Ishikawa (cell line): ENCODE data around the gene STX10.

Source experiments
- EGR1 ChIP-seq: IDR thresholded peaks from 2 replicates; pipeline ENCODE4 v1.6.1; 2012
- RAD21 ChIP-seq: IDR thresholded peaks from 2 replicates; pipeline ENCODE4 v1.6.1; 2012; ENCODE audit warnings: low read depth
- REST ChIP-seq: IDR thresholded peaks from 2 replicates; pipeline ENCODE4 v1.6.1; 2012; ENCODE audit warnings: low read depth, mild to moderate bottlenecking
- TAF1 ChIP-seq: IDR thresholded peaks from 2 replicates; pipeline ENCODE4 v1.6.1; 2012; ENCODE audit warnings: low read depth, mild to moderate bottlenecking
- TCF12 ChIP-seq: IDR thresholded peaks from 2 replicates; pipeline ENCODE4 v1.6.1; 2012; ENCODE audit warnings: low read depth
- TEAD4 ChIP-seq: IDR thresholded peaks from 2 replicates; pipeline ENCODE4 v1.6.1; 2012
- USF1 ChIP-seq: IDR thresholded peaks from 2 replicates; pipeline ENCODE4 v1.6.1; 2012
- YY1 ChIP-seq: IDR thresholded peaks from 2 replicates; pipeline ENCODE4 v1.6.1; 2012; ENCODE audit warnings: low read depth
- TF ChIP-seq, protein P1 (sequence below): IDR thresholded peaks from 2 replicates; pipeline ENCODE4 v1.6.1; 2012

- TF ChIP-seq EGR1, result no peak; the same call in 1 of the 2 replicates
- peak; percentile 10; the same call in 1 of the 2 replicates for TF ChIP-seq RAD21
- TF ChIP-seq TAF1, result peak; percentile 66; the same call in 1 of the 2 replicates
- TF ChIP-seq, protein P1, sequence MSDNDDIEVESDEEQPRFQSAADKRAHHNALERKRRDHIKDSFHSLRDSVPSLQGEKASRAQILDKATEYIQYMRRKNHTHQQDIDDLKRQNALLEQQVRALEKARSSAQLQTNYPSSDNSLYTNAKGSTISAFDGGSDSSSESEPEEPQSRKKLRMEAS, result peak; percentile 91
- TF ChIP-seq TEAD4, result peak; percentile 95
- no peak for TF ChIP-seq REST
- TF ChIP-seq YY1, result no peak
- TF ChIP-seq USF1, result peak; percentile 71
- peak; percentile 68; the same call in 1 of the 2 replicates for TF ChIP-seq TCF12
Observed at GRCh38 chr19:13151605-13152355, 1.6 kb upstream of the STX10 start.
